Activated T-helper 2 cell treated with anti-CD3 and anti-CD28 coated beads, Interferon-gamma antibody, Interleukin-2, Interleukin-4, amounts not matched to agents 10 μg/mL and 5 μg/mL and 100 μg/mL, durations not matched to agents 14 hours and 24 hours and 36 hours (primary cell): ENCODE measurements around the gene CHST10. TPM values are rescaled to one million over a fixed set of nuclear protein-coding genes. Genes with fewer than 3 reads are reported as not detected.
A peak's percentile ranks its signal among the peaks of the same experiment; 100 is the strongest.
"Not testable (repeated sequence)": the region's sequence is repeated elsewhere in the genome, so short reads cannot be mapped to it uniquely, and the experiment has no call there.

Source experiments
- DNase-seq: peaks from one replicate; pipeline ENCODE4 v3.0.0; 2021; ENCODE audit warnings: low spot score
- H3K27ac Mint-ChIP-seq: one replicate; pipeline ENCODE4 v1.8.0; 2021; ENCODE audit warnings: mixed read lengths
- H3K27me3 Mint-ChIP-seq: one replicate; pipeline ENCODE4 v1.8.0; 2021; ENCODE audit warnings: low read depth, mixed read lengths
- H3K36me3 Mint-ChIP-seq: one replicate; pipeline ENCODE4 v1.8.0; 2021; ENCODE audit warnings: low read depth, mixed read lengths
- H3K4me1 Mint-ChIP-seq: one replicate; pipeline ENCODE4 v1.8.0; 2021; ENCODE audit warnings: low read depth, mixed read lengths
- H3K4me3 Mint-ChIP-seq: one replicate; pipeline ENCODE4 v1.8.0; 2021; ENCODE audit warnings: low read depth, mild to moderate bottlenecking, moderate library complexity, mixed read lengths
- H3K9me3 Mint-ChIP-seq: one replicate; pipeline ENCODE4 v1.8.0; 2021; ENCODE audit warnings: mixed read lengths
- intact Hi-C: fragments of 100-400 bp; cut with micrococcal nuclease; formaldehyde crosslinking; loops from one replicate; pipeline ENCODE4 v1.15.1; 2023
- total RNA-seq: library from RNA; stranded (reverse); gene quantifications from 2 replicates; pipeline ENCODE4 v1.2.3, GENCODE V29; 2022

Gene CHST10
- total RNA-seq, 1 donor from 2014 or later, result 6.8 TPM

- peaks cover 4% of the 10 kb centered on the region for H3K4me1 Mint-ChIP-seq
- H3K27me3 Mint-ChIP-seq, result peaks cover 22% of the 10 kb centered on the region
- H3K27ac Mint-ChIP-seq, result no peak overlapping the region
- no peaks in the 10 kb centered on the region for H3K36me3 Mint-ChIP-seq
- intact Hi-C loops, result loop anchor here (1.0 kb wide), 1 partner anchor 118 kb away; no protein-coding TSS in a partner anchor
- no peak overlapping the region for H3K4me3 Mint-ChIP-seq
- no peaks in the 10 kb centered on the region for H3K9me3 Mint-ChIP-seq
- peak; percentile 57 for DNase-seq
Measured at GRCh38 chr2:100381240-100381639, 36.2 kb downstream of the CHST10 start.

GRCh38 chr2:100380681-100381080 is 36.8 kb downstream of the CHST10 start:
- Mint-ChIP-seq H3K4me1 (peaks cover 4% of the 10 kb centered on the region), H3K9me3 (no peaks in the 10 kb centered on the region), H3K27me3 (peaks cover 26% of the 10 kb centered on the region), H3K4me3 (no peak overlapping the region), H3K27ac (no peak overlapping the region), H3K36me3 (no peaks in the 10 kb centered on the region)
- intact Hi-C loops, result loop anchor here (1.0 kb wide), 1 partner anchor 117 kb away; no protein-coding TSS in a partner anchor
- no peak for DNase-seq

- peaks cover 32% of the 10 kb centered on the region for H3K27me3 Mint-ChIP-seq
- intact Hi-C loops, result no loop called here
- DNase-seq, result no peak
- peaks cover 1% of the 10 kb centered on the region for H3K36me3 Mint-ChIP-seq
- H3K27ac Mint-ChIP-seq, result no peak overlapping the region
- no peak overlapping the region for H3K4me3 Mint-ChIP-seq
- peaks cover under 1% of the 10 kb centered on the region for H3K9me3 Mint-ChIP-seq
- peaks cover 4% of the 10 kb centered on the region for H3K4me1 Mint-ChIP-seq
Measured at GRCh38 chr2:100376836-100377235, 40.6 kb downstream of the CHST10 start.

- Mint-ChIP-seq H3K27me3 (peaks cover 11% of the 10 kb centered on the region), H3K36me3 (peaks cover 29% of the 10 kb centered on the region), H3K27ac (no peak overlapping the region), H3K4me1 (peaks cover 29% of the 10 kb centered on the region), H3K4me3 (no peak overlapping the region), H3K9me3 (peaks cover 38% of the 10 kb centered on the region)
- DNase-seq, result no peak
- intact Hi-C loops, result loop anchor here (5.0 kb wide), 1 partner anchor 75 kb away; no protein-coding TSS in a partner anchor
Measured at GRCh38 chr2:100367163-100367562, 50.3 kb downstream of the CHST10 start.

- no peak overlapping the region for H3K4me3 Mint-ChIP-seq
- intact Hi-C loops, result loop anchor here (5.0 kb wide), 1 partner anchor 73 kb away; no protein-coding TSS in a partner anchor
- H3K9me3 Mint-ChIP-seq, result peaks cover 40% of the 10 kb centered on the region
- no peak overlapping the region for H3K27ac Mint-ChIP-seq
- peaks cover 23% of the 10 kb centered on the region for H3K36me3 Mint-ChIP-seq
- peaks cover 29% of the 10 kb centered on the region for H3K4me1 Mint-ChIP-seq
- peaks cover 2% of the 10 kb centered on the region for H3K27me3 Mint-ChIP-seq
- no peak for DNase-seq
Measured at GRCh38 chr2:100365434-100365833, 52.0 kb downstream of the CHST10 start.

- DNase-seq, H3K4me3 Mint-ChIP-seq, intact Hi-C loops, H3K4me1 Mint-ChIP-seq, H3K36me3 Mint-ChIP-seq, H3K27ac Mint-ChIP-seq: not testable (repeated sequence)
- peaks cover 11% of the 10 kb centered on the region for H3K27me3 Mint-ChIP-seq
- peaks cover 25% of the 10 kb centered on the region for H3K9me3 Mint-ChIP-seq
Measured at GRCh38 chr2:100362269-100362668, 55.2 kb downstream of the CHST10 start.

- Mint-ChIP-seq H3K27me3 (peaks cover 28% of the 10 kb centered on the region), H3K9me3 (peaks cover 25% of the 10 kb centered on the region), H3K4me3 (no peak overlapping the region), H3K4me1 (no peaks in the 10 kb centered on the region), H3K36me3 (peaks cover 4% of the 10 kb centered on the region), H3K27ac (no peak overlapping the region)
- intact Hi-C loops, result no loop called here
- DNase-seq, result no peak
Measured at GRCh38 chr2:100359576-100359975, 57.9 kb downstream of the CHST10 start.

- Mint-ChIP-seq H3K9me3 (peaks cover 25% of the 10 kb centered on the region), H3K27me3 (peaks cover 28% of the 10 kb centered on the region), H3K36me3 (peaks cover 4% of the 10 kb centered on the region), H3K4me3 (no peak overlapping the region), H3K27ac (no peak overlapping the region), H3K4me1 (no peaks in the 10 kb centered on the region)
- DNase-seq, result no peak
- intact Hi-C loops, result no loop called here
Measured at GRCh38 chr2:100358554-100358953, 58.9 kb downstream of the CHST10 start.

- intact Hi-C loops, result no loop called here
- Mint-ChIP-seq H3K4me3 (no peak overlapping the region), H3K27me3 (peaks cover 28% of the 10 kb centered on the region)
Measured at GRCh38 chr2:100352521-100352920, 64.9 kb downstream of the CHST10 start.

GRCh38 chr2:100350661-100351185 is 66.7 kb downstream of the CHST10 start:
- Mint-ChIP-seq H3K4me3 (no peak overlapping the region), H3K36me3 (no peaks in the 10 kb centered on the region), H3K27me3 (peaks cover 25% of the 10 kb centered on the region), H3K27ac (no peak overlapping the region), H3K9me3 (no peaks in the 10 kb centered on the region), H3K4me1 (no peaks in the 10 kb centered on the region)
- intact Hi-C loops, result no loop called here
- DNase-seq, result no peak

More at GRCh38 chr2:100352521-100352920, 64.9 kb downstream of the CHST10 start:
- no peaks in the 10 kb centered on the region for H3K36me3 Mint-ChIP-seq
- no peaks in the 10 kb centered on the region for H3K9me3 Mint-ChIP-seq
- no peaks in the 10 kb centered on the region for H3K4me1 Mint-ChIP-seq
- H3K27ac Mint-ChIP-seq, result no peak overlapping the region
- DNase-seq, result no peak

GRCh38 chr2:100345144-100345543 is 72.3 kb downstream of the CHST10 start:
- intact Hi-C loops, H3K36me3 Mint-ChIP-seq, H3K4me3 Mint-ChIP-seq, DNase-seq, H3K27ac Mint-ChIP-seq, H3K9me3 Mint-ChIP-seq, H3K4me1 Mint-ChIP-seq: not testable (repeated sequence)
- H3K27me3 Mint-ChIP-seq, result peaks cover 47% of the 10 kb centered on the region

GRCh38 chr2:100344433-100344832 is 73.0 kb downstream of the CHST10 start:
- no peak for DNase-seq
- no peak overlapping the region for H3K4me3 Mint-ChIP-seq
- H3K27ac Mint-ChIP-seq, result no peak overlapping the region
- H3K27me3 Mint-ChIP-seq, result peaks cover 50% of the 10 kb centered on the region
- H3K36me3 Mint-ChIP-seq, result no peaks in the 10 kb centered on the region
- H3K9me3 Mint-ChIP-seq, result no peaks in the 10 kb centered on the region
- no peaks in the 10 kb centered on the region for H3K4me1 Mint-ChIP-seq
- intact Hi-C loops, result no loop called here

- H3K4me1 Mint-ChIP-seq, H3K36me3 Mint-ChIP-seq, H3K4me3 Mint-ChIP-seq, H3K27ac Mint-ChIP-seq, H3K9me3 Mint-ChIP-seq, intact Hi-C loops, DNase-seq: not testable (repeated sequence)
- peaks cover 51% of the 10 kb centered on the region for H3K27me3 Mint-ChIP-seq
Measured at GRCh38 chr2:100342466-100342865, 75.0 kb downstream of the CHST10 start.
